ENCODE measurements around the gene TPPP2. TPM values are rescaled to one million over a fixed set of nuclear protein-coding genes. Genes with fewer than 3 reads are reported as not detected.
A peak's percentile ranks its signal among the peaks of the same experiment; 100 is the strongest.

The TPPP2 gene
- total and polyA plus RNA-seq, 2 experiments from 2014 or later = not detected

GRCh38 chr14:20989787-20990600 is 40.0 kb upstream of the TPPP2 start, which contains the start of gene METTL17:
Gene METTL17 (plus strand): TSS chr14:20989980. CDS start chr14:20990003, 23 bp downstream.
- H3K9me3 Mint-ChIP-seq = no peaks in the 10 kb centered on the region; the same call in 2 of the 3 replicates

DNA sequence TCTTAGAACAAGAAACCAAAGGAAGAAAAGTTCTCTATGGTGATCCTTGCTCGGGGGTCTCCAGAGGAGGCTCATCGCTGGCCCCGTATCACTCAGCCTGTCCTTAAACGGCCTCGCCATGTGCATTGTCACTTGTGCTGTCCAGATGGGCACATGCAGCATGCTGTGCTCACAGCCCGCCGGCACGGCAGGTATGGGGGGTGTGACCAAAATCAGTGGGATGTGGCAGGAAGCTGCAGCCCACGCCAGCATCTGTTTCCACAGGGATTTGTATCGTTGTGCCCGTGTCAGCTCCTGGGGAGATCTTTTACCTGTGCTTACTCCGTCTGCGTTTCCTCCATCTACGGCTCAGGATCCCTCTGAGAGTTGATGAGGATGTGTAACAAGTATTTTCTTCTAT is 33.5 kb upstream of the TPPP2 start:
- Histone ChIP-seq H3K79me2 (replicated peaks; ENCODE audit: insufficient read depth) (peaks cover 13% of the 10 kb centered on the region), H2AFZ (no peak overlapping the region), H3K4me2 (no peak overlapping the region), H3K9me2 (ENCODE audit: insufficient read depth) (no peaks in the 10 kb centered on the region), H3F3A (replicated peaks; ENCODE audit: low read depth) (0 out of 2 replicates have a peak, but pooled peaks cover 4% of the 10 kb centered on the region), H4K20me1 (replicated peaks; ENCODE audit: insufficient read depth) (peaks cover 3% of the 10 kb centered on the region; the same call in 1 of the 2 replicates), H3K4me3 (no peak overlapping the region), H3K36me3 (ENCODE audit: insufficient read depth) (peaks cover 44% of the 10 kb centered on the region), H3K27ac (ENCODE audit: low read depth) (no peak overlapping the region), H3K27me3 (ENCODE audit: insufficient read depth) (no peaks in the 10 kb centered on the region), H3K4me1 (ENCODE audit: insufficient read depth) (peaks cover 6% of the 10 kb centered on the region)
- Mint-ChIP-seq H3K36me3 (ENCODE audit: low read depth) (peaks cover 49% of the 10 kb centered on the region), H3K27ac (no peak overlapping the region), H3K9me3 (no peaks in the 10 kb centered on the region), H3K27me3 (ENCODE audit: insufficient read depth, low read depth, poor library complexity) (peaks cover 2% of the 10 kb centered on the region), H3K4me3 (no peak overlapping the region), H3K4me1 (peaks cover 26% of the 10 kb centered on the region)
- TF ChIP-seq POLR2AphosphoS5 (IDR thresholded peaks at IDR 0.05; ENCODE audit: low read depth) (no peak), EZH2phosphoT487 (IDR thresholded peaks at IDR 0.05; ENCODE audit: unreplicated experiment) (no peak)
- no peak for DNase-seq (ENCODE audit: low spot score)
- no peak for ATAC-seq

More at GRCh38 chr14:20989787-20990600, 40.0 kb upstream of the TPPP2 start, which contains the start of gene METTL17:
- peaks cover 17% of the 10 kb centered on the region; the same call in 1 of the 2 replicates for H3K9me2 ChIP-seq (ENCODE audit: insufficient read depth)
- ATAC-seq = peak; percentile 96
- H3F3A ChIP-seq (replicated peaks; ENCODE audit: low read depth) = peaks cover 6% of the 10 kb centered on the region
- Mint-ChIP-seq H3K36me3 (ENCODE audit: low read depth) (peaks cover 38% of the 10 kb centered on the region), H3K27me3 (ENCODE audit: insufficient read depth, low read depth, poor library complexity) (no peaks in the 10 kb centered on the region), H3K4me3 (peak within 1 kb of the TSS; percentile 79), H3K27ac (peak within 1 kb of the TSS; percentile 81), H3K4me1 (peaks cover 12% of the 10 kb centered on the region)
- H4K20me1 ChIP-seq (replicated peaks; ENCODE audit: insufficient read depth) = peaks cover 12% of the 10 kb centered on the region; the same call in 1 of the 2 replicates
- peaks cover 27% of the 10 kb centered on the region for H3K79me2 ChIP-seq (replicated peaks; ENCODE audit: insufficient read depth)
- no peaks in the 10 kb centered on the region for H3K27me3 ChIP-seq (ENCODE audit: insufficient read depth)
- H3K36me3 ChIP-seq (ENCODE audit: insufficient read depth) = peaks cover 30% of the 10 kb centered on the region
- H2AFZ ChIP-seq = peak within 1 kb of the TSS; percentile 64; the same call in 1 of the 2 replicates
- H3K27ac ChIP-seq (ENCODE audit: low read depth) = peak within 1 kb of the TSS; percentile 94
- H3K4me1 ChIP-seq (ENCODE audit: insufficient read depth) = peaks cover 13% of the 10 kb centered on the region
- peak; percentile 98 for DNase-seq (ENCODE audit: low spot score)
- TF ChIP-seq CREB1 (CRISPR knock-in tag; IDR thresholded peaks at IDR 0.05; ENCODE audit: low read depth) = peak; percentile 75
- TF ChIP-seq ETS1 (IDR thresholded peaks at IDR 0.05) = peak; percentile 89
- peak; percentile 57; the same call in 1 of the 2 replicates for TF ChIP-seq POLR2AphosphoS5 (IDR thresholded peaks at IDR 0.05; ENCODE audit: low read depth)
- no peak for TF ChIP-seq STAT1 (IDR thresholded peaks at IDR 0.05; ENCODE audit: unreplicated experiment)
- no peak for TF ChIP-seq EZH2 (IDR thresholded peaks at IDR 0.05; ENCODE audit: low read depth, unreplicated experiment)
- no peak for TF ChIP-seq EZH2phosphoT487 (IDR thresholded peaks at IDR 0.05; ENCODE audit: unreplicated experiment)
- no peak for TF ChIP-seq NANOG (IDR thresholded peaks at IDR 0.05; ENCODE audit: borderline replicate concordance)
- TF ChIP-seq, protein P1, sequence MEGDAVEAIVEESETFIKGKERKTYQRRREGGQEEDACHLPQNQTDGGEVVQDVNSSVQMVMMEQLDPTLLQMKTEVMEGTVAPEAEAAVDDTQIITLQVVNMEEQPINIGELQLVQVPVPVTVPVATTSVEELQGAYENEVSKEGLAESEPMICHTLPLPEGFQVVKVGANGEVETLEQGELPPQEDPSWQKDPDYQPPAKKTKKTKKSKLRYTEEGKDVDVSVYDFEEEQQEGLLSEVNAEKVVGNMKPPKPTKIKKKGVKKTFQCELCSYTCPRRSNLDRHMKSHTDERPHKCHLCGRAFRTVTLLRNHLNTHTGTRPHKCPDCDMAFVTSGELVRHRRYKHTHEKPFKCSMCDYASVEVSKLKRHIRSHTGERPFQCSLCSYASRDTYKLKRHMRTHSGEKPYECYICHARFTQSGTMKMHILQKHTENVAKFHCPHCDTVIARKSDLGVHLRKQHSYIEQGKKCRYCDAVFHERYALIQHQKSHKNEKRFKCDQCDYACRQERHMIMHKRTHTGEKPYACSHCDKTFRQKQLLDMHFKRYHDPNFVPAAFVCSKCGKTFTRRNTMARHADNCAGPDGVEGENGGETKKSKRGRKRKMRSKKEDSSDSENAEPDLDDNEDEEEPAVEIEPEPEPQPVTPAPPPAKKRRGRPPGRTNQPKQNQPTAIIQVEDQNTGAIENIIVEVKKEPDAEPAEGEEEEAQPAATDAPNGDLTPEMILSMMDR (conservative IDR thresholded peaks at IDR 0.05; ENCODE audit: low read depth in 2 of 2) = peak; percentile 51 to 53
- H3K4me3 ChIP-seq = peak within 1 kb of the TSS; percentile 86
- peak within 1 kb of the TSS; percentile 91 for H3K4me2 ChIP-seq
